GM20000 (cell line): ENCODE data around the gene INPP5J.
"Not testable (repeated sequence)": the region's sequence is repeated elsewhere in the genome, so short reads cannot be mapped to it uniquely, and the experiment has no call there.

Source experiments
- DNase-seq: peaks from one replicate; pipeline ENCODE4 v3.0.0; 2012; ENCODE audit warnings: low spot score
- TF ChIP-seq, protein P1 (sequence below): IDR thresholded peaks from 2 replicates; pipeline ENCODE4 v1.5.1; 2012; ENCODE audit warnings: mild to moderate bottlenecking, control low read depth; ENCODE audit errors: extremely low read depth, missing control alignments

The INPP5J gene

GRCh38 chr22:31155422-31155821, 32.7 kb downstream of the INPP5J start:
- DNase-seq = no peak
- TF ChIP-seq, protein P1, sequence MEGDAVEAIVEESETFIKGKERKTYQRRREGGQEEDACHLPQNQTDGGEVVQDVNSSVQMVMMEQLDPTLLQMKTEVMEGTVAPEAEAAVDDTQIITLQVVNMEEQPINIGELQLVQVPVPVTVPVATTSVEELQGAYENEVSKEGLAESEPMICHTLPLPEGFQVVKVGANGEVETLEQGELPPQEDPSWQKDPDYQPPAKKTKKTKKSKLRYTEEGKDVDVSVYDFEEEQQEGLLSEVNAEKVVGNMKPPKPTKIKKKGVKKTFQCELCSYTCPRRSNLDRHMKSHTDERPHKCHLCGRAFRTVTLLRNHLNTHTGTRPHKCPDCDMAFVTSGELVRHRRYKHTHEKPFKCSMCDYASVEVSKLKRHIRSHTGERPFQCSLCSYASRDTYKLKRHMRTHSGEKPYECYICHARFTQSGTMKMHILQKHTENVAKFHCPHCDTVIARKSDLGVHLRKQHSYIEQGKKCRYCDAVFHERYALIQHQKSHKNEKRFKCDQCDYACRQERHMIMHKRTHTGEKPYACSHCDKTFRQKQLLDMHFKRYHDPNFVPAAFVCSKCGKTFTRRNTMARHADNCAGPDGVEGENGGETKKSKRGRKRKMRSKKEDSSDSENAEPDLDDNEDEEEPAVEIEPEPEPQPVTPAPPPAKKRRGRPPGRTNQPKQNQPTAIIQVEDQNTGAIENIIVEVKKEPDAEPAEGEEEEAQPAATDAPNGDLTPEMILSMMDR = no peak

- TF ChIP-seq, protein P1 = no peak
- DNase-seq = no peak
These were observed 37.7 kb downstream of the INPP5J start for GRCh38 chr22:31160328-31160978.

- DNase-seq = no peak
- TF ChIP-seq, protein P1 = no peak
These were observed 38.6 kb downstream of the INPP5J start for GRCh38 chr22:31161386-31161785.

- no peak for DNase-seq
- TF ChIP-seq, protein P1 = no peak
These were observed 39.4 kb downstream of the INPP5J start for GRCh38 chr22:31162015-31162765.

- no peak for DNase-seq
- TF ChIP-seq, protein P1 = no peak
These were observed 48.2 kb downstream of the INPP5J start for GRCh38 chr22:31170971-31171370.

DNA sequence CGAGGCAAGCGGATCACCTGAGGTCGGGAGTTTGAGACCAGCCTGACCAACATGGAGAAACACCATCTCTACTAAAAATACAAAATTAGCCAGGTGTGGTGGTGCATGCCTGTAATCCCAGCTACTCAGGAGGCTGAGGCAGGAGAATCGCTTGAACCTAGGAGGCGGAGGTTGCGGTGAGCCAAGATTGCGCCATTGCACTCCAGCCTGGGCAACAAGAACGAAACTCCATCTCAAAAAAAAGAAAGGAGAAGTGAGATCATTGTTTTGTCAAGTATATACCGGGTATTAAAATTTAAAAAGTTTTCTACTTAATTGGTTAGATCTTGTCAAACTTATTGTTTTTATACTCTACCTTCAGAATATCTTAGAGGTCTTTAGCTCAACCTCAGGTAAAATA, 49.0 kb downstream of the INPP5J start:
- DNase-seq = not testable (repeated sequence)

- DNase-seq = no peak
- TF ChIP-seq, protein P1 = no peak
These were observed 50.8 kb downstream of the INPP5J start for GRCh38 chr22:31173386-31174145.
